Measurements from ENCODE around the gene TNPO3. TPM values are rescaled to one million over a fixed set of nuclear protein-coding genes. Genes with fewer than 3 reads are reported as not detected.

The TNPO3 gene
- total RNA-seq, 1 donor from 2014 or later, result 32.6 TPM

GRCh38 chr7:128924707-128925588 is 130.0 kb downstream of the TNPO3 start:
- no peak for TF ChIP-seq CTCF (IDR thresholded peaks at IDR 0.05; ENCODE audit: borderline replicate concordance)
- no peak overlapping the region for H3K27ac ChIP-seq (replicated peaks)
- no peak overlapping the region for H3K4me3 ChIP-seq
- H3K27me3 ChIP-seq (ENCODE audit: low read depth), result peaks cover 77% of the 10 kb centered on the region
- intact Hi-C loops (cut with micrococcal nuclease), result no loop called here
- H3K9me3 ChIP-seq (replicated peaks), result no peaks in the 10 kb centered on the region
- no peaks in the 10 kb centered on the region for H3K36me3 ChIP-seq
- no peak for DNase-seq
- H3K4me1 ChIP-seq, result no peaks in the 10 kb centered on the region

- intact Hi-C loops (cut with micrococcal nuclease), result no loop called here
- Histone ChIP-seq H3K4me1 (no peaks in the 10 kb centered on the region), H3K4me3 (no peak overlapping the region), H3K27ac (replicated peaks) (no peak overlapping the region), H3K27me3 (ENCODE audit: low read depth) (peaks cover 77% of the 10 kb centered on the region), H3K36me3 (no peaks in the 10 kb centered on the region), H3K9me3 (replicated peaks) (no peaks in the 10 kb centered on the region)
- no peak for TF ChIP-seq CTCF (IDR thresholded peaks at IDR 0.05; ENCODE audit: borderline replicate concordance)
- no peak for DNase-seq
These were observed 131.5 kb downstream of the TNPO3 start for GRCh38 chr7:128923411-128923800.

GRCh38 chr7:128922496-128923410 is 132.2 kb downstream of the TNPO3 start:
- no peaks in the 10 kb centered on the region for H3K4me1 ChIP-seq
- H3K27me3 ChIP-seq (ENCODE audit: low read depth), result peaks cover 77% of the 10 kb centered on the region
- H3K9me3 ChIP-seq (replicated peaks), result no peaks in the 10 kb centered on the region
- H3K27ac ChIP-seq (replicated peaks), result no peak overlapping the region
- no peak overlapping the region for H3K4me3 ChIP-seq
- H3K36me3 ChIP-seq, result no peaks in the 10 kb centered on the region
- no peak for TF ChIP-seq CTCF (IDR thresholded peaks at IDR 0.05; ENCODE audit: borderline replicate concordance)
- no peak for DNase-seq
- intact Hi-C loops (cut with micrococcal nuclease), result no loop called here

GRCh38 chr7:128921866-128922440 is 133.0 kb downstream of the TNPO3 start:
- no peak for DNase-seq
- Histone ChIP-seq H3K4me1 (no peaks in the 10 kb centered on the region), H3K4me3 (no peak overlapping the region), H3K27ac (replicated peaks) (no peak overlapping the region), H3K36me3 (no peaks in the 10 kb centered on the region), H3K27me3 (ENCODE audit: low read depth) (peaks cover 74% of the 10 kb centered on the region), H3K9me3 (replicated peaks) (no peaks in the 10 kb centered on the region)
- TF ChIP-seq CTCF (IDR thresholded peaks at IDR 0.05; ENCODE audit: borderline replicate concordance), result no peak
- intact Hi-C loops (cut with micrococcal nuclease), result no loop called here

GRCh38 chr7:128920913-128921582 is 133.9 kb downstream of the TNPO3 start:
- intact Hi-C loops (cut with micrococcal nuclease), result no loop called here
- Histone ChIP-seq H3K36me3 (no peaks in the 10 kb centered on the region), H3K9me3 (replicated peaks) (no peaks in the 10 kb centered on the region), H3K27ac (replicated peaks) (no peak overlapping the region), H3K4me3 (no peak overlapping the region), H3K4me1 (peaks cover 2% of the 10 kb centered on the region), H3K27me3 (ENCODE audit: low read depth) (peaks cover 80% of the 10 kb centered on the region)
- TF ChIP-seq CTCF (IDR thresholded peaks at IDR 0.05; ENCODE audit: borderline replicate concordance), result no peak
- DNase-seq, result no peak
